ENCODE results near the gene COPB1.

Gene COPB1

DNA sequence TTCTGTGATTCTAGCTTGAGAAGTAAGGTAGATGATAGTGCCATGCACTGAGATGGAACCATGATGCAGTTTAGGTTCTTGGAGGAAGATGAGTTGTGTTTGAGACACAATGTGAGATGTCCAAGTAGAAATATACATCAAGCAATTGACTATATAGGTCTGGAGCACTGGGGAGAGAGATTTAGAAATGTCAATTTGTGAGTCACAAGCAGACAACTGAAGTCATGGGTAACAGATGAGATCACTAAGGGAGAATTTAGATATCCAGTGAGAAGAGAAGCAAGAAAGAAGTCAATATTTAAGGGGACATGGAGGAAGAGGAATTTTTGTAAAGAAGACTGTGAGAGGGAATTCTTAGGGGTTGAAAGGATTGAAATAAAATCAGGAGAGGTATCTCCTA is 75.5 kb downstream of the COPB1 start:
- DNase-seq (ENCODE audit: low spot score), result no peak

DNA sequence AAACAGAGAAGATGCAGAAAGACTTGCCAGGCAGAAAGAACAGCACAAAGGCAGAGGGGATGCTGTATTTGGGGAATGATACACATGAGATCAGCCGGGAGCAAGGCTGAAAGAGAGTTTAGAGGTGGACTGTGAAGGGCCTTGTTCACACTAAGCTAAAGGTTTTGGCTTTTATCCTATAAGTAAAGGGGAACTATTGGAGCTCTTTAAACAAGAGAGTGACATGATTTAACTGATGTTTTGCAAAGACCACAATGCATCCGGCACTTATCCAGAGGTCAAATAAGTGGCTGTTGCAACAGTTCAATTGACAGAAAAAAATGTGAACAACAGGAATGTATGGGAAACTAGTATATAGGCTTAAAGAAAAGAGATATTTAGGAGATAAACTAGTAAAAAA is 76.0 kb downstream of the COPB1 start:
- no peak for DNase-seq (ENCODE audit: low spot score)

DNA sequence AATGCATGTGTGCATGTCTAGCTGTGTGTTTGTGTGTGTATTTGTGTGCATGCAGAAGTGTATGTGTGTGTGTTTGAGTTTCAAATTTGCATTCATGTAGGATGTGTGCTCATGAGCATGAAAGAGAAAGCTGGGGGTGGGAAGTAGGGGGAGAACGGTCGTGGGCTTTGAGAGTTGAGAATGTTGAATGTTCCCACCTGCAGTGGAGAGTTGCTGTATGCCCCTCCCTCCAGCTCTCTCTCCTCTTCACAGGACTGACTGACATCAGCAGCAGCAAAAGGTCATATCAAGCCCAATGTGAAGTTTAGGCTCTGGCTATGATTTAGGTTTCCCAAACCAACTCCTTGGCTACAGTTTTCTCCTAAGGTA is 76.8 kb downstream of the COPB1 start:
- DNase-seq (ENCODE audit: low spot score), result no peak

DNA sequence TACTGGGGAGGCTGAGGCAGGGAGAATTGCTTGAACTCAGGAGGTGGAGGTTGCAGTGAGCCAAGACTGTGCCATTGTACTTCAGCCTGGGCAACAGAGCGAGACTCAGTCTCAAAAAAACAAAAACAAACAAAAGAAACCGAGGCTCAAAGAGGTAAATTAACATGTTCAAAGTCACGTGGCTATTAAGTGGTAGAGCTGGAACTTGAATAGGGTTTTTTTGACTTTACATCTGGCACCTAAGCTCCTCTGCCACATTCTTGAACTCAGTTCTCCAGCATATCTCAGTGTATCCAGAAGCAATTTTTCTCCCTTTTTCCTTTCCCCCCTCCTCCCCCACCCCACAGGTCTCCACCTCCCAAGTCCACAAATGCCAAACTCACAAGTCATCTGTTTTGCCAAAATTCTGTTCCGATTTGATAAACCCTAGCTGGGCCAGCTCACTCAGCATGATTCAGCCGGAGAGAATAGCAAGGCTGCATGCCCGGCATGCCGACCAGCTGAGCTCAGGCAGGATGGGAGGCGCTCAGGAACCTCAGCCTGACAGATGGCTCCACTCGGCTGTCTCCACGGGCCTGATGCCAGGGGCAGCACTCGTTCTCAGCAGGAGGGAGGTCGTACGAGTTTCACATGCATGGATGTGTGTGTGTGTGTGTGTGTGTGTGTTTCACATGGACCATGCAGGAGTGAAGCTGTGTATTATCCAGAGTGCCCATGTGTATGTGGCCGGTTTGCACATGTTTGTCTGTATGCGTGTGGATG is 77.4 kb downstream of the COPB1 start:
- DNase-seq (ENCODE audit: low spot score), result no peak

DNA sequence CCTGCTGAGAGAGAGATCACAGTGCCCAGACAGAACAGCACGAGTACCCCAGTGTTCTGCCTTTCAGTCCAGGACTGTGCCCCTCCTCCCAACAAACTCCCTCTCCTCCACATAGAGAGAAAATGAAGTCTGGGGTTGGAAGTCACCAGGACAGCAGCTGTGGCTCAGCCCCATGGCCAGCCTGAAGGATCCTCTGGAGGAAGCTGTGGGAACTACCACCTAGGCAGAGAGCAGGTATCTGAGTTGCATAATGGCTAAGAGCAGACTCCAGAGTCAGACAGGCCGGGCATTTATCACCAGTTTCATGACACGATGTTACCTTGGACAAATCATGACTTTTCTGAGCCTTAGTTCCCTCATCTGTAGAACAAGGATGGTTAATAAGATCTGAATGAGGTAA is 79.4 kb downstream of the COPB1 start:
- no peak for DNase-seq (ENCODE audit: low spot score)

DNA sequence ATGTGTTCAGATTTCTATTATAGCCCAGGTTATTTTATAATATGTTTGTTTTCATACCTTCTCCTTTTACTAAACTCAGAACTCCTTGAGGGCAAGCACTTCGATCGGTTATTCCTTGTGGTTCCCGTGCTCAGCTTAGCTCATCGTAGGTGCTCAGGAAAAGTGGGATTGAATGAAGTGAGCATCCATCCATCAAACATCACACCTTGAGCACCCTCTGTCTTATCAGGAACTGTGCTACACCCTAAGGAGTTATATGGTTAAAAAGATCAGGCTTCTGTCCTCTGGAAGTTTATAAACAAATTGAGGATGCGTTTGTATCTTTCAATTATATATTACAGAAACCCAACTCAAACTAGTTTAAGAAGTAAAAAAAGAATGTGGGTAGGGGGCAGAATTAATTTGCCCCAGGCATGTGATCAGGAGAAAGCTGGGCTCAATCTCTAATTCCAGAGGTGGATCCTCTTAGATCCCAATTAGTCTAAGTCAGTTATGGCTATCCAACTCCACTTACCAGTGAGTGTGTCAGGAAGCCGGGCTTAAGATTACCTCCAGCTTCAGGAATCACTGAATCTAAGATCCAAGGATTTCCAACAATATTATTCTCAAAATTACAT is 80.7 kb downstream of the COPB1 start:
- DNase-seq (ENCODE audit: low spot score), result no peak

DNA sequence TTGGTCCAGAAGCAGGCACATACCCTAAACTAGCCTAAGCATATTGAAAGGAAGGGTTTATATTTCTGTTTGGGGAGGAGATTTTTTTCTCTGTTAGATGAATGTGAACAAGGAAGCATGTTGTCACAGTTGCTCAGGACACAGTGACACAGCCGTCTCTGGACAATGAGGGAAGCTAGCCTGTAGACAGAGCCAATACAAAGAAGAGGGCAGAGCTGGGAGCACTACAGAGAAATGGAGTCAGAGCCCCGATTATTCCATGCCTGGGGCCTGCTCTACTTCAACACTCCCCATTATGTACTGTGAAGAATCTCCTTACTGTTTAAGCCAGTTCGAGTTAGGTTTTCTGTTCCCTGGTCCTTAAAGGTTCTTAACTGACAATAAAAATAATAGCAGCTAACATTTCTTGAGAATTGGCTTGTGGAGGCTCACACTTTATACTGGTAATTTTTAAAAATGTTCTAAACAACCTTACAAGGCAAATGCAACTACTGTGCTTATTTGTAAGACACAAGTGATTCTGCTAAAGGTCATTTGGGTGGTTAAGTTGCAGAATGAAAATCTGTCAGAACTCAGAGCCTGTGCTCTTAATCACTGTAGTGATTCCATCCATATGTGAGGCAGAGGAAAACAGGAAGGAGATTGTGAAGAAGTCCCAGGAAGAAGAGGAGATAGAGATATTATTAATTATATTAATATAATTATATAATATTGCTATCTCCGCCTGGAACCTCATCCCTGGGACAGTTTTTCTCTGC is 81.8 kb downstream of the COPB1 start:
- no peak for DNase-seq (ENCODE audit: low spot score)

DNA sequence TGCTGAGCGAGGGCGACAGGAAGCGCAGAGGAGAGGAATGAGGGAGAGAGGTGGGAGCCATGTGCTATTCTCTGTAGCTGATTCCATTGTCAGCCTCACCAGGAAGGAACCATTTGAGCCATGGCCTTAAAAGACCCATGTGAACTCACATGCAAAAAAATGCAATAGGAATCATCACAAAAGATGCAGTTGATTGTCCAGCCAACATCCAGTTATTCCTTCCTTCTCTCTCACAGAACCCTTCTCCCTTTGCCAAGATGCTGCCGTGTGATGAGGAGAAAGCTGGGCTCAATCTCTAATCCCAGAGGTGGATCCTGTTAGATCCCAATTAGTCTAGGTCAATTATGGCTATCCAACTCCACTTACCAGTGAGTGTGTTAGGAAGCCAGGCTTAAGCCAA is 82.4 kb downstream of the COPB1 start:
- no peak for DNase-seq (ENCODE audit: low spot score)

DNA sequence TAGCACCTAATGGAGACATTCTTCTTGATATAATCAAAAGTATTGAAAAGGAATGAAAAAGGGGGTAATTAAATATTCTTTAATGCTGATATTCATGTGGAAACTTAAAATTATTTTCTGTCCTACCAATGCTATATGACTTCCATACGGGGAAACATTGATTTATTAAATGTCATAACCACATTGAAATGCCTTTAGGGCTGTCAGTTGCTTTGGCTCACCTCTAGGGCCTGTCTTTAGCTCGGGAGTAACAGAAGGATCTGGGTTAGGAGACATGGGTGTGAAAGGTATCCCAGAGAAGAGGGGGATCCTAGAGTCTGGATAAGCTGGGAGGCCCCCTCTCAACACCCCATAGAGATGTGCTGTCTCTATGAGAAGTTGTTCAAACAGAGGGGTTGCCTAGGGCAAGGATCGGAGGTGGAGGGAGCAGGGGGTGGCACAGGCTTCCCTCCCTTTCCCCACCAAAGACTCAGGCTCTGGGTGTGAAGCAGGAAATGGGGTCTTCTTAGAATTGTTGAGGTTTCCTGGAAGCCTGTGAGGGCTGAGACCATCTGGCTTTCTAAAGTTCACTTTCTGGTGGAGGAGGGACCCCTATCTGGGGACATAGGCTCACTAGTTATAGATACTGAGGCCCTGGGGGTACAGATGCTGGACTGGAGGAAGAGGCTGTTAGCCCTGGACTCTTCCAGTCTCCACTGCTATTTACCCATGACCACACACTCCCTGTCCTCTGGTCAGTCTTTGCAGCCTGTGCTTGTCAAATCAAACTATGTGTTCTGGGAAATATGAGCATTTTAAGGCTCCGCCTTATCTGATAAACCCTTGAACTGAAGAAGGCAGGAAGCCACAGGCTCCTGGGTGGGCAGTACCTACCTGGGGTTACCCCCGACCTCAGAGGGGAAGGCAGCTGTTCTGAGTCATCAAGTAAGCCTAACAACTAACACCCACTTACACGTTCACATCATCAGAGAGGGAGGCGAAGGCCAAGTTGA is 84.8 kb downstream of the COPB1 start:
- peak; percentile 89 for DNase-seq (ENCODE audit: low spot score)

DNA sequence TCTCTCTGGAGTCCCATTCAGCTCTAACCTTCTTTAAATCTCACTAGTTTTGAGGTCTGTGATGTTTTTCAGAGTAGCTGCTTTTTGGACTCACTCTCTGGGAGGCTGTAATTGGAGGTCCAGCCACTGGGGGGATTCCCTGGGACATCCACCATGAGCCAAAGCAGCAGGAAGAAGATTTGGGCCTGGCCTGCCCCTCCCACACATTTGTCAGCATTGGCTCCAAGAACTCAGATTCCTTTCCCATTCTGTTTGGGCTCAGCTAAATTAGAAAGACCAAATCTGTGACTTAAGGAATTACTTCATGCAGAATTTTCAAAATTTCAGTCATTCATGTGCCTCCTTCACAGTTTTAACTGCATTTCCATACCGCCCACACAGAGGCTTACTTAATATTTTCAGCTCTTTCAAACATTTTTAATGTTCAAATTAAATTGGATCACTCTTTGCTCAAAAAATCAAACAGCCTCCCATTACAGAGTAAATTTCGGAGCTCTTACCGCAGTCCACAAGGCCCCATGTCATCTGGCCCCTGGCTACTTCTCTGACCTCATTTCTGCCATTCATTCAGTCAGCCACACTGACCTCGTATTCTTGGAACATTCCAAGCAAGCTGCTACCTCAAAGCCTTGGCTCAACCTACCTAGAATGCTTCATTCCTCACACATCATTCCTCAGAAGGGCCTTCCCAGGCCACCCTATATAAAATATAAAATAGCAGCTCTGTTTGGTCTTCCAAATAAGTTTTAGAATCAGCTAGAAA is 86.1 kb downstream of the COPB1 start:
- no peak for DNase-seq (ENCODE audit: low spot score)

DNA sequence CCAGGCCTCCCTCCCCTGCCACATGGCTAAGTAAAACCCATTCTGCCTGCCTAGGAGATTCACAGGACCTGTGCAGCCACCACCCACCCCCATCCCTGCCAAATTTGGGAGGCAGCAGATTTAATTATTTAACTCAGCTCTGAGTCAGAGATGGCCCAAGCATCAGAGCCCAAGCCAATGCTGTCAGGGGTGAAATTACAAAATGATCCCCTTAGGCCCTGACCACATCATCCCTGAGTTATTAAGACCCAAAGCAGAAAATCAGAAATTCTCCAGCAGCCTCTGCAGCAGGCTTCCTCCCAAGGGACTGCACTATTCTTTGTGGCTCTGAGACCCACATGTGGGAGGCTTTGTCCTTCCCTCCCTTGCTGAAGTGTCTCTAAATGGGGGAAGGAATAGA is 87.8 kb downstream of the COPB1 start:
- no peak for DNase-seq (ENCODE audit: low spot score)

DNA sequence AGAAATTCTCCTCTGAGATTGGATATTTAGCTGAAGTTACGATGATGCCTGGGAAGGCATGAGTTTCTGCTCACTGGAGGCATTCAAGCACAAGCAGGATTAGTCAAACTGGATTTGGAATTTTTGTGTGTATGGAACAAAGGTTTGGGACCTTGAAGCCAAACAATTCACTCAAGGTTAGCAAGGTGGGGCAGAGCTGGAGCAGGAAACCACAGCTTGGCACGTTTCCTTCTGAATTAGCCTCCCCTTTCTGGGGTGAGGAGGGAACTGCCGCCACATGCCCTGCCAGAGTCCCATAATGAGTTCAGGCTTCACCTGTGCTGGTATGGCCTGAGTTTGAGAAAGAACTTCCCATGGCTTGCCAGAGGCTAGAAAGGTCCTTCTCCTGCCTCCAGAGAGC is 89.7 kb downstream of the COPB1 start:
- no peak for DNase-seq (ENCODE audit: low spot score)

DNA sequence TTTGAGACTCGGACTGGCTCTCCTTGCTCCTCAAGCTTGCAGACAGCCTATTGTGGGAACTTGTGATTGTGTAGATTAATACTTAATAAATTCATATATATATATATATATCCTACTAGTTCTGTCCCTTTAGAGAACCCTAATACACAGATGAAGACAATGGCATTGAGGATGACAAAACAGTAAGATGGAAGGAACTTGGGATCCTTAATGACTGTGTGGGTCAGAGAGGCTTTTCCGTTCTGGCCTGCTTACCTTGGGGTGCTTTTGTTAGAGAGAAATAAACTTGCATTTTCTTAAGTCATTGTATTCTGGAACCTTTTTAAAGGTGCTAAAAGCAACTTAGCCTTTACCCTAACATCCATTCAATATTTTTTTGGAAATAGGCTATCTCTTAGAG is 91.0 kb downstream of the COPB1 start:
- DNase-seq (ENCODE audit: low spot score), result no peak
